Ectodermal cell (in vitro differentiated cells): ENCODE data around the gene AKNAD1.

Source experiments
- H3K27ac ChIP-seq: 2 replicates; pipeline ENCODE4 v1.7.0; 2013; ENCODE audit warnings: mild to moderate bottlenecking, low read depth, low read length; ENCODE audit not compliant: insufficient read depth, poor library complexity, severe bottlenecking
- H3K27me3 ChIP-seq: 2 replicates; pipeline ENCODE4 v1.7.0; 2013; ENCODE audit warnings: mild to moderate bottlenecking, low read length; ENCODE audit not compliant: insufficient read depth, control insufficient read depth, poor library complexity, severe bottlenecking
- H3K36me3 ChIP-seq: one replicate; pipeline ENCODE4 v1.7.0; 2013; ENCODE audit warnings: low read length; ENCODE audit not compliant: control insufficient read depth, insufficient read depth
- H3K4me1 ChIP-seq: one replicate; pipeline ENCODE4 v1.7.0; 2013; ENCODE audit warnings: low read length; ENCODE audit not compliant: control insufficient read depth, insufficient read depth
- H3K4me3 ChIP-seq: 2 replicates; pipeline ENCODE4 v1.7.0; 2013; ENCODE audit warnings: low read depth, low read length, control low read depth; ENCODE audit not compliant: insufficient read depth
- H3K9me3 ChIP-seq: 2 replicates; pipeline ENCODE4 v1.7.0; 2013; ENCODE audit warnings: mild to moderate bottlenecking, low read length, moderate library complexity; ENCODE audit not compliant: control insufficient read depth
- WGBS, 2 experiments: methylation state at CpG; one replicate each; pipeline ENCODE4 v1.1.7; 2013; ENCODE audit warnings: missing lambda C conversion rate in 2 of 2; 5-methylcytosine and 5-hydroxymethylcytosine counted together

Gene AKNAD1

GRCh38 chr1:108830119-108831008, 26.5 kb downstream of the AKNAD1 start:
- Histone ChIP-seq H3K9me3 (no peaks in the 10 kb centered on the region), H3K4me3 (no peak overlapping the region), H3K36me3 (no peaks in the 10 kb centered on the region), H3K27ac (no peak overlapping the region), H3K27me3 (no peaks in the 10 kb centered on the region), H3K4me1 (no peaks in the 10 kb centered on the region)
- 93% methylated on average over 20 of the region's 20 CpGs for WGBS, 2 experiments

- Histone ChIP-seq H3K4me3 (no peak overlapping the region), H3K4me1 (no peaks in the 10 kb centered on the region), H3K36me3 (no peaks in the 10 kb centered on the region), H3K27ac (no peak overlapping the region), H3K27me3 (no peaks in the 10 kb centered on the region), H3K9me3 (no peaks in the 10 kb centered on the region)
- WGBS, 2 experiments, result 93 to 95% methylated on average over 6 of the region's 6 CpGs
Measured at GRCh38 chr1:108829498-108829916, 27.4 kb downstream of the AKNAD1 start.

GRCh38 chr1:108828074-108828961, 28.6 kb downstream of the AKNAD1 start:
- Histone ChIP-seq H3K4me1 (no peaks in the 10 kb centered on the region), H3K4me3 (no peak overlapping the region), H3K9me3 (no peaks in the 10 kb centered on the region), H3K36me3 (no peaks in the 10 kb centered on the region), H3K27me3 (no peaks in the 10 kb centered on the region), H3K27ac (no peak overlapping the region)
- WGBS, 2 experiments, result 51 to 53% methylated on average over 12 of the region's 12 CpGs

GRCh38 chr1:108826081-108826635, 30.7 kb downstream of the AKNAD1 start:
- no peaks in the 10 kb centered on the region for H3K36me3 ChIP-seq
- 94 to 98% methylated on average over 3 of the region's 3 CpGs for WGBS, 2 experiments
- no peaks in the 10 kb centered on the region for H3K4me1 ChIP-seq
- no peaks in the 10 kb centered on the region for H3K27me3 ChIP-seq
- no peak overlapping the region for H3K4me3 ChIP-seq
- H3K9me3 ChIP-seq, result no peaks in the 10 kb centered on the region
- no peak overlapping the region for H3K27ac ChIP-seq

DNA sequence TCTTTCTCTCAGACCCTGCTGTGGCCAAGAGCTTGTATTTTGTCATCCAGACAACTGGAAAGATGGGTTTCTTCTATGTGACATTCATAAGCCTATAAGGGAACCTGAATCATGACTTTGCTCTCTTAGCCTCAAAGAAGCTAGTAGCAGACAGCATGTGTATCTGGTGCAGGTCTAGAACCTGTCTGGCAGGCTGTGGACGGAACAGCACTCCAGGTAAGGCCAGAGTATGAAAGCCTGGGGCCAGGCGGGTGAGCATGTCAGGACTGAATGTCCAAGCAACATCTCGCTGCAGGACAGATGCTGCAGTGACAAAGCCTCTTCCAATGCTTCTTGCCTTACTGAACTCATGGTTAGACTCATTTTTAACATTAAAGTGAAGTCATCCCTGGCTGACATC, 32.8 kb downstream of the AKNAD1 start:
- Histone ChIP-seq H3K27ac (no peak overlapping the region), H3K36me3 (no peaks in the 10 kb centered on the region), H3K4me3 (no peak overlapping the region), H3K27me3 (no peaks in the 10 kb centered on the region), H3K9me3 (no peaks in the 10 kb centered on the region), H3K4me1 (no peaks in the 10 kb centered on the region)
- 89 to 92% methylated on average over 3 of the region's 3 CpGs for WGBS, 2 experiments

DNA sequence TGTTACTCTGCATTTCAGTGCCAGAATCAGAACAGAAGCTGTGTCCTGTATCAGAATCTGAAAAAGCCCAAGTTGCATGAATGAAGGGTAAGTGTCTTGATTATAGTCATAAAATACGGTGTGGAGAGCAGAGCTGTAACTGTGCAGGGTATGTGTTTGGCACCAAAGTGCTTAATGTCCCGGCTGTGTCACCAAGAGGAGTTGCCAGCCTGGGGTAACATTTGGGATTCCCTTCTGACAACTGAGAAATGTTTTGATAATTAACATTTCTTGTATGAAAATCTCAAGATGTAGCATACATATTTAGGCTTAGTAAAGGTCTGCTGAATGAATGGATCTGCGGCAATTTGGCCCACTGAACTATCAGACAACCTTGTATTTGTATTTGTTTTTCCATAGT, 33.3 kb downstream of the AKNAD1 start:
- Histone ChIP-seq H3K4me1 (no peaks in the 10 kb centered on the region), H3K9me3 (no peaks in the 10 kb centered on the region), H3K27ac (no peak overlapping the region), H3K36me3 (no peaks in the 10 kb centered on the region), H3K27me3 (no peaks in the 10 kb centered on the region), H3K4me3 (no peak overlapping the region)
- WGBS, 2 experiments, result 65 to 67% methylated on average over 3 of the region's 3 CpGs

DNA sequence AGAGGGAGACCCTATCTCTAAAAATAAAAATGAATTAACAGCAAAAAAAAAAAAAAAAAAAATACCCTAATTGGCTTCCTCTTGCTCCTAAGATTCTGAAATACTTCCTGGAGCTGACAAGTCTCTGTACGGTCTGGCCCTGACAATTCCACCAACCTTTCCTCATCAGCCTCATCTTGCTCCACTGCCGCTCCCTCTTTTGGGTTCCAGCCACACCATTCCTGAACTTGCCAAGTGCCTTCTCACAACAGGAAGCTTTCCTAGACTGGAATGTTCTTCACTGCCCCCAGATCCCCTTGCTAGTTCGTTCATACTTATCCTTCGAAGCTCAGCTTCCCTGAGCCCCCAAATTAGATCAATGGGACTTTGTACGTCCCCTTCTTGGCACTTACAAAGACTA, 37.0 kb downstream of the AKNAD1 start:
- Histone ChIP-seq H3K4me3 (no peak overlapping the region), H3K27me3 (no peaks in the 10 kb centered on the region), H3K9me3 (no peaks in the 10 kb centered on the region), H3K27ac (no peak overlapping the region), H3K4me1 (peaks cover 11% of the 10 kb centered on the region), H3K36me3 (no peaks in the 10 kb centered on the region)
- WGBS, 2 experiments, result 93 to 94% methylated on average over 5 of the region's 5 CpGs

- H3K4me3 ChIP-seq, result no peak overlapping the region
- H3K36me3 ChIP-seq, result no peaks in the 10 kb centered on the region
- no peaks in the 10 kb centered on the region for H3K9me3 ChIP-seq
- H3K27me3 ChIP-seq, result no peaks in the 10 kb centered on the region
- H3K4me1 ChIP-seq, result peaks cover 16% of the 10 kb centered on the region
- H3K27ac ChIP-seq, result no peak overlapping the region
Measured at GRCh38 chr1:108817811-108818210, 39.1 kb downstream of the AKNAD1 start.

DNA sequence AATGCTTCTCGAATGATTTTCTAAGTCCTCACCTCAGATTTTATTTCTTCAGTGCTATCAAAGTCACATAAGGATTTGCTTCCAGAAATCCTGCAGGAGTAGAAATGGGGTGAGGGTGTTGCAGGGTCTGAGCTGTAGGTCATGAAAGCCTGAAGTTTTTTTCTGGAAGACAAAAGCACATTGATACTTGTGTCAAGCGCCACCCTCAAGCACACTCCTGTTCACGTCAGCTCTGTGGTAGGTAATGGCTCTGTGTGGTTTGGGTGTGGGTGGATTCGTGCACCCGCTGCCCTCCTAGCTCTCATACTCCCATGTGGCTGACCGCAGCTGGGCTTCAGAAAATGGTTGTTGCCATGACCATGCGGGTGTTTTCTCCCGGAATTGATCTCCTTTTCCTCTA, 39.9 kb downstream of the AKNAD1 start:
- WGBS, 2 experiments, result 68 to 83% methylated on average over 8 of the region's 8 CpGs
- no peaks in the 10 kb centered on the region for H3K27me3 ChIP-seq
- no peak overlapping the region for H3K4me3 ChIP-seq
- peaks cover 16% of the 10 kb centered on the region for H3K4me1 ChIP-seq
- H3K27ac ChIP-seq, result peak overlapping the region; percentile 95
- no peaks in the 10 kb centered on the region for H3K36me3 ChIP-seq
- H3K9me3 ChIP-seq, result no peaks in the 10 kb centered on the region
